Measurements from ENCODE around the gene BAZ1A. TPM values are rescaled to one million over a fixed set of nuclear protein-coding genes. Genes with fewer than 3 reads are reported as not detected.

BAZ1A gene
- polyA plus RNA-seq, 1 donor, result 38.1 TPM

DNA sequence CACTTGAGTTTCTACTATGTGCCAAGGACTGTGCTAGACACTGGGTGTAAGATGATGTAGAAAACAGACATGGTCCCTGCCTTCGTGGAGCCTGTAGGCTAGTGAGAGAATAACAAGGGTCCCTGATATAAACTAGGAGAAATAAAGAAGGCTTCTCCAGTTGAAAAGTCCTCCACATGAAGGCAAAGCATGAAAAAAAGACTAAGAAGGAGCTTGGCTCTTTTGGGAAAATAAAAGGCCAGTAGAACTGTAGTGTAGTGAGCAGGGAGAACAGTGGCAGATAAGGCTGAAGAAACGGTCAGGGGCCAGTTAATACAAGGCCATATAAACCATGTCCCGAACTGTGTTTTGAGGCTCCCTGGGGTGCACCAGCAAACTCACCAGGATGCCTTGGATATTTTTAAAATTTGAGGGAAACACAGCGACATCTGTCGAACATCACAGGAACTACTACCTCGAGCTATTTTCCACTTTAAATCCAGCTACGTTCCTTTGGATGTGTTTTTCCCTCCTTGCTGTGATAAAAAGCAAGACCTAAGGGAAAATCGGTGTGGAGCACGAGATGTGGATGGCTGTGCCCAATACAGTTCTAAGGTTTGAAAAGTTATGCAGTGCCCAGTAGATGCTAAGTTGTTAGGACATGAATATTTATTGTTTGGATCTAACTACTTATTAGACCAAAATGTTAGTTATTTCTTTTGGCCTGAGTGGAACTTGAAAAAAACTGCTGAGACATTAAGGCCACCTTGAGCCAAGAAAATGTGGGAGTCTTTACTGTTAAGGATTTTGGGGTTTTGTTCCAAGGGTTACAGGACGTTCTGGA, 152.2 kb downstream of the BAZ1A start:
- DNase-seq, result peak; percentile 70

GRCh38 chr14:34721129-34721528, 154.0 kb downstream of the BAZ1A start:
- DNase-seq, result no peak

DNA sequence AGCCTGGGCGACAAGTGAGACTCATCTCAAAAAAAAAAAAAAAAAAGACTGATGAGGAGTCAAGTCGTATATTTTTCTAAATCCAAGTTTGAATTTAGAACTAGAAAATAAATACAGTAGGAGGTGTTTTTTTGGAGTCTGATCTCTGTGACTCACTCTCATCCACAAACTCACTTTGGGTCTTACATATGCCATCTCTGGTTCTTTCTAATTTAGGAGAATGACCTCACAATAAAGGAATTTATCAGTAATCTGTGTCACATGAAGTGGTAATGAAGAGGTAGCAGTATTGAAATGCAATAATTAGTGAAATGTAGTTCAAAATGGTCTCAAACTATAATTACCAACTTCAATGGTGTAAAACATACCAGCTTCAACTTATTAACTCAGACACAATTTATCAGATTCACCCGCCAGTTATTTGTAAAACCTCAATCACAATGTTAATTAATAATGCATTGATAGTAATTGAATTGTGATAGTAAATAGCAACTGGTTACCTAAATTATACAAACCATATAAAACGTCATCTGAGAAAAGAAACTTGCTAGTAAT, 156.3 kb downstream of the BAZ1A start:
- DNase-seq, result no peak

DNA sequence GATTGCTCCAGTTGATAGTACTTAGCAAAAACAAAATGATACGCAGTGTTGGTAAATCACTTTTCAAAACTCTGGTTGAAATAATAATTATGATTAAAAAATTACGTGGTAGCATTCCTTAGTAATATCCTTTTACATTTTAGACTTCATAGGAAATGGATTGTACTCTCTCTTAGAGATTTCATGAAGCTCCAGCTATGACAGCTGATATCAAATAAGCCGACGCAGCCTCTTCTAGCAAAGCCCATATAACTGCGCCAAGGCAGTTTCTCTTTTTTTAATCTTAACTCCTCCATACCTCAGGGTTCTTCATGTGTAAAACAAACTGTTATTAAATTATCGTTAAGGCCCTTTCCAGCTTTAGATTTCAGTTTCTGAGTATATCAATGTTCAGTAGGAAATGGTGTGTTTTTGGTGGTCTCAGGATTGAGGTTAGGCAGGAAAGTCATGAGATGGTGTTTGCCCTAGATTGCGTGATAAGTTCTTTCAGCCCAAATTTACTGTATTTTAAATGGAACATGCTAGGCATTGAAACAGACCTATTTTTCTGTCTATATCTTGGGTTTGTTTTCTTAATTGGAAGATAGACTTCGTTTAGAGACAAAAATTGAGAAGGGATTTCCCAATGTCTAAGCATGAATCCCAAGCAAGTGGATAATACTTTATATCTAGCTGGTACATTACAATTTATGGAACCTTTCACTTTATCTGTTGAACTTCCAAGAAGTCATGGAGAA, 159.9 kb downstream of the BAZ1A start:
- no peak for DNase-seq

DNA sequence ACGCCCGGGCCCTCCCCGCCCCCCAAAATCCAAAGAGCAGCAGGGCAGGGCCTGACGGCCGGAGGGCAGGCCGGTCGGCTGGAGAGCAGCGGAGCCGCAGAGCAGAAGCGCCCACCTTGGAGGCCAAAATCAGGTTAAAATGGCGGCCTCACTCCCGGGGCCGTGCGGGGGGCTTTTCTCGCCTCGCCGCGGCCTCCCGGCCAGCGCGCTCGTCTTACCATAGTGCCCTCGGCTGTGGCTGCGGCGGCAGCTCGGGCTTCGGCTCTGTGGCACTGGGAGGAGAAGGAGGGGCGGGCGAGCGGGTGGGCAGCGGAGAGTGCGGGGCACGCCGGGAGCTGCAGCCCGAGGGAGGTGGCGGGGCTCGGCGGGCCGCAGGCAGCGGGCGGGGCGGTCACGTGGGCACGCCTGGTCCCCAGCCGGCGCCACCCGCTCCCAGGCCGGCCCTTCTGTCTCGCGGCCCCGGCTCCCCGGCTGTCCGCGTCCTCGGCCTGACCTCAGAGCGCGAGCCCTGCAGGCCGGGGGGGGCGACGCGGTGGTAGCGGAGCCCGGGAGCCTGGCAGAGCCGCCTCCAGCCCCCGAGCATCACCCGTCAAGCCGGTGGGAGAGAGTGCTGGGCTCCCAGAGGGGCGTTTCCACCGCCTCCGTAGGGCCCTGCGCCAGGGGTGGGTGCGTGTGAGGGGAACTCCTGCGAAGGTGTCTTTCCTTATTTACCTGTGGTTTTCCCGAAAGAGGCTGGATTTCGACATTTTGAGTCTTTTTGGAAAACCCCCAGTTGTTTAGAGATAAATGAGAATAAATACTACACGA, 160.6 kb downstream of the BAZ1A start, which contains the start of gene CFL2:
Gene CFL2 (minus strand): TSS at position 274 of the 807 bp plus-strand sequence. CDS start 53 bp downstream, at position 221.
- DNase-seq, result peak; percentile 71

- peak; percentile 53 for DNase-seq
Measured at GRCh38 chr14:34713681-34714319, 161.4 kb downstream of the BAZ1A start.

DNA sequence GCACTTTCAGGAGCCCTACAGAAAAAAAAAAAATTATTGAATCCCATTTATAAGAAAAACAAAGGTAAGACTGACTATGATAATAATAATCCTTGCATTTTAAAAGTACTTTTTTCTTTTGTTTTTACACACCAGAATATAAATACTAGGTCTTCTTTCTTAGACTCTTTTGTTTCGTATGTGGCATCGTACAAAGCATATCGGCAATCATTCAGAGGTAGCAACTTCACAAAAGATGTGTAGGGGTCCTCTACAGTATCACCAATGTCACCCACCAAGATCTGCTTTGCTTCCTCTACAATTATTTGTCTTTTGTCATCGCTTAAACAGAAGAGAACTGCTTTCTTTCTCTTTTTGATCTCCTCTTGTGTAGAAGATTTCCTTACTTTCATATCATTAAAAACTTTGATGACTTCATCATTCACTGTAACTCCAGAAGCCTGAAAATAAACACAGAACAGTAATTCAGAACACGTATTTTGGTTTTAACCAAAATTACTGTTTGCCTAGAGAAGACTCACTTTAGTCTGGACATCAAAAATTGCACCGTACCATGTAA, 162.0 kb downstream of the BAZ1A start:
- DNase-seq, result no peak

DNA sequence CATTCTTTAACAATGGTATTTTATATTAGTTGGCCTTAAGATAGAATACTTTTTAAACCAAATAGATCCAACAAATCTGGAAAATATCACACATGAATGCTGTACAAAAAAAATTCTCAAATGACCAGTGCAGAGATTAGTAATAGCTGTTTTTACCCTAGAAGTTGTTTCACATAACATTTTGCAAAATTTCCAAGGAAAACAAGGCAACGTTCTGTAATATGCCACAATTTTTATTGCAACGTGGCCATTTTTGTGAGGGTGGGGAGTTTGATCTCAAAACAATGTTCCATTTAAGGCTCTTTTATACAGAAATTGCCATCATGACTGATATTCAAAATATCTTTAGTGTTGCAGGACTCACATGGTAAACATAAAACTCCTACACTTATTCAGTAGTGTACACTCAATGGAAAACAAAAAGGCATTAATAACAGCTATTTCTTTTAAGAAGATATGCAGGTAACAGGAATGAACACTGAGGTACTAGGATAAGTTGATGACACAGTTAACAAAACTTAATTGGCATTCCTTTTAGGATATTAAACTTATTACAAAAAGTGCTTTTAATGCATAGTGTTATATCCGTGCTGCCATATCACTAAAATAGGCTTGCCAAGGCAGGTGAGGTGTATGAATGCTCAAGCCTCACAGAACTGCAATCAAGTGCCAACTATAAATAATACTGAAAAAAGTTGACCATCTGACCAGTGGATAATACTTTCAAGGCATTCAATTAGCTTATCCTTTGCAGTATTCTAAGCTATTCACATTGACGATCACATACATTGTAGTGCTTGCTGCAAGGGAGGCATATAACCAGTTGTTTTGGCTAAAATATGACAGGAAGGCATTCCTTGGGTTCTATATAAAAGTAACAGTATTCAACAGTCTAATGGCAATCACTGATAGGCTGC, 163.1 kb downstream of the BAZ1A start:
- no peak for DNase-seq

- DNase-seq, result no peak
Measured at GRCh38 chr14:34711169-34711568, 164.0 kb downstream of the BAZ1A start.

DNA sequence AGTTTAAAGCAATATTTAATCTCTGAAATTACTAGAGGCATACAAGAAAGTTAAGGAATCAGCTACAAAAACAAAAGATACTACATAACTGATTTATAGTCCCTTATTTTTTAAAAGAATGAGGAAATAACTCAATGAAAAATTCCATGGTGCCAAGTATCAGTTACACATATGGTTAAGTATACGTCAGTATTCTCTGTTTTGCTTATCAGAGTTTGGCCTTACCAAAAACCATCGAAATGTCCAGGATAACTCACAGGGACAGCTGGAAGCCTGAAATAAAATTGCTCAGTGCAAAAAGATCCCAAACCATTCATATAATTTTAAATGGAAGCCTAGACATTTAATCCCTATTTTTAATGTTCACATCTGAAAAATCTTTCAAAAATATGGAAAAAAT, 164.4 kb downstream of the BAZ1A start:
- no peak for DNase-seq

DNA sequence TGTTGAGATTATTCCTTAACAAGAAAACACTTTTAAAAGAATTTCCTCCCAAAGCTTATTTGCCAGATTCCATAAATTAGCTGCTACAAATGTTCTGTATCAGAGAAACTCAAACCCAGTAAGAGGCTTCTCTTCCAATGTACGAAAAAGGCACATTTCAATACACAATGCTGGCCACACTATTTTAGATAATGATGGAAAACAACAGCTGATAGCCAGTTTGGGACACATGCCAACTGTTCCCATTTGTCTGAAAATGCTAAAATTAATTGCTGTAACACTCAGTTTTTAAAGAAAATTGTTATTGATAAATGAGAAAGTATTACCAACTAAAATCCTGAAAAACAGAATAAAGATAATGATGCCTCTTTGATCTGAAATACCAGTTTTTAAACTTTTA, 165.2 kb downstream of the BAZ1A start:
- no peak for DNase-seq

DNA sequence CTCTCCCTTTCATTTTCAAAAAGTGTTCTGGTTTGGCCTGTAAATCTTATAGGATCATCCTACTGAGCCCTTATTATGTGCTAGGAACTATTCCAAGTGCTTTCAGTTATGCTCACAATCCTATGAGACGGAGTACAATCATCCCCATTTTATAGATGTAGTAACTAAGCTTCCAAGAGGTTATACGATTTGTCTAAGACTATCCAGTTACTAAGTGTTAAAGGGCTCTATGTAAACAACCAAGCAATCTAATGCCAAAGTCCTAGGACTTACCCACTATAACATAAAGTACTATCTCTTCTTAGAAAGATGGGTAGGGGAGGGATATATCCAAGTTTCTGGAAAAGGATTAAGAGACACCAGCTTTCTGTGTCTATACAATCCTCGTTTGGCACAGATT, 167.4 kb downstream of the BAZ1A start:
- no peak for DNase-seq

Other genes starting within 250 kb of the BAZ1A start
- gene SNX6, start 245.2 kb downstream of the BAZ1A start, polyA plus RNA-seq (ENCODE audit: insufficient read length), result 128 TPM
- 74.8 TPM for gene CFL2, start 160.8 kb downstream of the BAZ1A start, polyA plus RNA-seq (ENCODE audit: insufficient read length)
- gene SRP54, start 107.6 kb upstream of the BAZ1A start, polyA plus RNA-seq (ENCODE audit: insufficient read length), result 89.3 TPM
- gene FAM177A1, start 170.9 kb upstream of the BAZ1A start, polyA plus RNA-seq (ENCODE audit: insufficient read length), result 54.9 TPM
- 55.7 TPM for gene PPP2R3C, start 246.6 kb upstream of the BAZ1A start, polyA plus RNA-seq (ENCODE audit: insufficient read length)
- gene PRORP, start 247.2 kb upstream of the BAZ1A start, polyA plus RNA-seq (ENCODE audit: insufficient read length), result 32.7 TPM

Measured in left kidney (tissue), 2 donors.